ENCODE measurements around the gene KTN1.

DNA sequence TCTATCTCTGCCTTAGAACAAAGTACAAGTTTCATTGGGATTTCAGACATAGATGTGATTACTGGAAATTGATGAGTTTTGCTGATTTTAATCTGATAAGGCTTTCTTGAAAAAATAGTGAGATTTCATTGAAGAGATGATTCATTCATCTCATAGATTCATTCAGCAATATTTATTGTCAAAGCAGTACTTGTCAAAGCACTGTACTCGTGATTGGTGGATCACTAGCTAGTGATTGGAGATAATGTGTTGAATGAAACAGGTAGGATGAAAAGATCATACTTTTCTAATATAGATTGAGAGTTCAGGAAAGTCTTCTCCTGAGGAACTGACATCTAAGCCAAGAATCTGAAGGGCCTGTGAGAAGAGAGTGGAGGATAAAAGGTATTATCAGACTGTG is 71.0 kb downstream of the KTN1 start:
- TF ChIP-seq GRHL2 (CRISPR knock-in tag; IDR thresholded peaks at IDR 0.05; ENCODE audit: insufficient replicate concordance, severe bottlenecking) (no peak), ZNF263 (CRISPR knock-in tag; IDR thresholded peaks at IDR 0.05; ENCODE audit: low read depth) (no peak), ZNF121 (CRISPR knock-in tag; IDR thresholded peaks at IDR 0.05) (no peak), ZNF416 (CRISPR knock-in tag; IDR thresholded peaks at IDR 0.05) (no peak)
- TF ChIP-seq, protein P1, sequence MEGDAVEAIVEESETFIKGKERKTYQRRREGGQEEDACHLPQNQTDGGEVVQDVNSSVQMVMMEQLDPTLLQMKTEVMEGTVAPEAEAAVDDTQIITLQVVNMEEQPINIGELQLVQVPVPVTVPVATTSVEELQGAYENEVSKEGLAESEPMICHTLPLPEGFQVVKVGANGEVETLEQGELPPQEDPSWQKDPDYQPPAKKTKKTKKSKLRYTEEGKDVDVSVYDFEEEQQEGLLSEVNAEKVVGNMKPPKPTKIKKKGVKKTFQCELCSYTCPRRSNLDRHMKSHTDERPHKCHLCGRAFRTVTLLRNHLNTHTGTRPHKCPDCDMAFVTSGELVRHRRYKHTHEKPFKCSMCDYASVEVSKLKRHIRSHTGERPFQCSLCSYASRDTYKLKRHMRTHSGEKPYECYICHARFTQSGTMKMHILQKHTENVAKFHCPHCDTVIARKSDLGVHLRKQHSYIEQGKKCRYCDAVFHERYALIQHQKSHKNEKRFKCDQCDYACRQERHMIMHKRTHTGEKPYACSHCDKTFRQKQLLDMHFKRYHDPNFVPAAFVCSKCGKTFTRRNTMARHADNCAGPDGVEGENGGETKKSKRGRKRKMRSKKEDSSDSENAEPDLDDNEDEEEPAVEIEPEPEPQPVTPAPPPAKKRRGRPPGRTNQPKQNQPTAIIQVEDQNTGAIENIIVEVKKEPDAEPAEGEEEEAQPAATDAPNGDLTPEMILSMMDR (IDR thresholded peaks at IDR 0.05) = no peak
- TF ChIP-seq, protein P2, sequence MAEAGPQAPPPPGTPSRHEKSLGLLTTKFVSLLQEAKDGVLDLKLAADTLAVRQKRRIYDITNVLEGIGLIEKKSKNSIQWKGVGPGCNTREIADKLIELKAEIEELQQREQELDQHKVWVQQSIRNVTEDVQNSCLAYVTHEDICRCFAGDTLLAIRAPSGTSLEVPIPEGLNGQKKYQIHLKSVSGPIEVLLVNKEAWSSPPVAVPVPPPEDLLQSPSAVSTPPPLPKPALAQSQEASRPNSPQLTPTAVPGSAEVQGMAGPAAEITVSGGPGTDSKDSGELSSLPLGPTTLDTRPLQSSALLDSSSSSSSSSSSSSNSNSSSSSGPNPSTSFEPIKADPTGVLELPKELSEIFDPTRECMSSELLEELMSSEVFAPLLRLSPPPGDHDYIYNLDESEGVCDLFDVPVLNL (CRISPR knock-in tag; IDR thresholded peaks at IDR 0.05; ENCODE audit: borderline replicate concordance, low read depth) = no peak
- TF ChIP-seq, protein P3, sequence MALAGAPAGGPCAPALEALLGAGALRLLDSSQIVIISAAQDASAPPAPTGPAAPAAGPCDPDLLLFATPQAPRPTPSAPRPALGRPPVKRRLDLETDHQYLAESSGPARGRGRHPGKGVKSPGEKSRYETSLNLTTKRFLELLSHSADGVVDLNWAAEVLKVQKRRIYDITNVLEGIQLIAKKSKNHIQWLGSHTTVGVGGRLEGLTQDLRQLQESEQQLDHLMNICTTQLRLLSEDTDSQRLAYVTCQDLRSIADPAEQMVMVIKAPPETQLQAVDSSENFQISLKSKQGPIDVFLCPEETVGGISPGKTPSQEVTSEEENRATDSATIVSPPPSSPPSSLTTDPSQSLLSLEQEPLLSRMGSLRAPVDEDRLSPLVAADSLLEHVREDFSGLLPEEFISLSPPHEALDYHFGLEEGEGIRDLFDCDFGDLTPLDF (CRISPR knock-in tag; IDR thresholded peaks at IDR 0.05) = no peak
- TF ChIP-seq, protein P4, sequence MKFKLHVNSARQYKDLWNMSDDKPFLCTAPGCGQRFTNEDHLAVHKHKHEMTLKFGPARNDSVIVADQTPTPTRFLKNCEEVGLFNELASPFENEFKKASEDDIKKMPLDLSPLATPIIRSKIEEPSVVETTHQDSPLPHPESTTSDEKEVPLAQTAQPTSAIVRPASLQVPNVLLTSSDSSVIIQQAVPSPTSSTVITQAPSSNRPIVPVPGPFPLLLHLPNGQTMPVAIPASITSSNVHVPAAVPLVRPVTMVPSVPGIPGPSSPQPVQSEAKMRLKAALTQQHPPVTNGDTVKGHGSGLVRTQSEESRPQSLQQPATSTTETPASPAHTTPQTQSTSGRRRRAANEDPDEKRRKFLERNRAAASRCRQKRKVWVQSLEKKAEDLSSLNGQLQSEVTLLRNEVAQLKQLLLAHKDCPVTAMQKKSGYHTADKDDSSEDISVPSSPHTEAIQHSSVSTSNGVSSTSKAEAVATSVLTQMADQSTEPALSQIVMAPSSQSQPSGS (CRISPR knock-in tag; IDR thresholded peaks at IDR 0.05; ENCODE audit: borderline replicate concordance, low read depth) = no peak
